ENCODE measurements around the gene MSH4.

The MSH4 gene

GRCh38 chr1:75950176-75950575 is 153.5 kb downstream of the MSH4 start:
- DNase-seq: no peak

GRCh38 chr1:75952016-75952415 is 155.3 kb downstream of the MSH4 start:
- no peak for DNase-seq

DNA sequence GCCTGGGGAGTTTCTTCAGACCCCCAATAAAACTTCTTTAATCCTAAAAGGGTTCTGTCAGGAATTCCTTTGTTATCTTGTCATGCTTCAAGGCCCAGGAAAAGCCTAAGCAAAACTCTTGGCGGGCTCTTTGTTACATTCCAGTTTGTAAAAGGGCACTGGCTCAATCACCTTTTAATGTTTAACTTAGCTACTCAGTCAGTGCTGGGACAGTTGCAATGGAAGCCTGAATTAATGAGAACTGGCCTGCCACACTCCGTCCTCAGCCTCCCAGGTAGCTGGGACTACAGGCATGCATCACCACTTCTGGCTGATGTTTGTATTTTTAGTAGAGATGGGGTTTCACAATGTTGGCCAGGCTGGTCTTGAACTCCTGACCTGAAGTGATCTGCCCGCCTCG is 156.8 kb downstream of the MSH4 start:
- no peak for DNase-seq

- DNase-seq: no peak
Observed at GRCh38 chr1:75954586-75954985, 157.9 kb downstream of the MSH4 start.

Measured in NCI-H526 (cell line).